SK-N-SH (cell line): ENCODE results near the gene SCYL1. TPM values are rescaled to one million over a fixed set of nuclear protein-coding genes. Genes with fewer than 3 reads are reported as not detected.

Experiments used
- CTCF ChIA-PET: fragments of 300-600, 350-600 bp; formaldehyde crosslinking; extraction: SDS; loops from one replicate; lab custom pipeline; 2021; lab: Yijun Ruan, JAX
- POLR2A ChIA-PET: fragments of 350-600 bp; sonication (Branson Sonifier 250); formaldehyde crosslinking; extraction: SDS; loops from one replicate; lab custom pipeline; 2020; ENCODE audit warnings: antibody characterized with exemption, inconsistent platforms; lab: Yijun Ruan, JAX
- DNase-seq: peaks from one replicate; pipeline ENCODE4 v3.0.0; 2012
- H2AFZ ChIP-seq: fragments of 200-600 bp; sonication (generic); 2 replicates; pipeline ENCODE4 v1.8.1; 2016; ENCODE audit warnings: antibody characterized with exemption, mild to moderate bottlenecking, low read depth
- H3F3A ChIP-seq: fragments of 200-600 bp; sonication (generic); replicated peaks from 2 replicates; pipeline ENCODE3; 2016; ENCODE audit warnings: antibody characterized with exemption, mild to moderate bottlenecking; ENCODE audit not compliant: insufficient read depth
- H3K27ac ChIP-seq, 2 experiments: fragments of 200-500 bp in 1 of 2; fragments of 200-600 bp in 1 of 2; sonication (Bioruptor generic) in 1 of 2; sonication (generic), shearing (Covaris generic) in 1 of 2; 2 replicates each; pipeline versions ENCODE4 v1.5.1 to v1.6.1; 2014 to 2016; ENCODE audit warnings: low read depth in 2 of 2, inconsistent platforms in 1 of 2, low read length in 1 of 2, mild to moderate bottlenecking in 1 of 2, mixed read lengths in 1 of 2
- H3K27me3 ChIP-seq: fragments of 200-600 bp; sonication (generic), shearing (Covaris generic); 2 replicates; pipeline ENCODE4 v1.6.1; 2016; ENCODE audit warnings: mixed run types; ENCODE audit not compliant: insufficient read depth
- H3K36me3 ChIP-seq, 2 experiments: fragments of 200-500 bp in 1 of 2; fragments of 200-600 bp in 1 of 2; sonication (Bioruptor generic) in 1 of 2; sonication (generic) in 1 of 2; replicated peaks in 1 of 2; 2 replicates each; pipeline versions ENCODE3 to v1.5.1; 2014 to 2016; ENCODE audit warnings: low read length in 1 of 2, mild to moderate bottlenecking in 1 of 2; ENCODE audit not compliant: insufficient read depth in 2 of 2, control insufficient read depth in 1 of 2
- H3K4me1 ChIP-seq, 2 experiments: fragments of 200-500 bp in 1 of 2; fragments of 200-600 bp in 1 of 2; sonication (Bioruptor generic) in 1 of 2; sonication (generic), shearing (Covaris generic) in 1 of 2; 2 replicates each; pipeline versions ENCODE4 v1.5.1 to v1.6.1; 2014 to 2016; ENCODE audit warnings: low read depth in 1 of 2, low read length in 1 of 2, mixed run types in 1 of 2; ENCODE audit not compliant: insufficient read depth in 2 of 2, control insufficient read depth in 1 of 2
- H3K4me2 ChIP-seq: fragments of 200-600 bp; sonication (generic), shearing (Covaris generic); 2 replicates; pipeline ENCODE4 v1.6.1; 2017; ENCODE audit warnings: mixed run types
- H3K4me3 ChIP-seq, 2 experiments: fragments of 200-500 bp in 1 of 2; fragments of 200-600 bp in 1 of 2; sonication (Bioruptor generic) in 1 of 2; sonication (generic), shearing (Covaris generic) in 1 of 2; 2 replicates each; pipeline versions ENCODE4 v1.5.1 to v1.8.1; 2014 to 2016; ENCODE audit warnings: low read depth in 2 of 2, inconsistent platforms in 1 of 2, low read length in 1 of 2, mild to moderate bottlenecking in 1 of 2, mixed read lengths in 1 of 2, moderate library complexity in 1 of 2
- H3K79me2 ChIP-seq: fragments of 200-600 bp; sonication (generic); 2 replicates; pipeline ENCODE4 v1.8.1; 2017; ENCODE audit warnings: mild to moderate bottlenecking; ENCODE audit not compliant: insufficient read depth
- H3K9ac ChIP-seq: fragments of 200-600 bp; sonication (generic); 2 replicates; pipeline ENCODE4 v1.6.1; 2017; ENCODE audit warnings: mixed run types
- H3K9me2 ChIP-seq: fragments of 200-600 bp; sonication (generic); 2 replicates; pipeline ENCODE4 v1.6.1; 2017; ENCODE audit warnings: mixed run types
- H3K9me3 ChIP-seq: fragments of 200-600 bp; sonication (generic); 2 replicates; pipeline ENCODE4 v1.6.1; 2017; ENCODE audit warnings: mixed run types, mild to moderate bottlenecking, moderate library complexity
- H4K20me1 ChIP-seq: fragments of 200-600 bp; sonication (generic); 2 replicates; pipeline ENCODE4 v1.6.1; 2017; ENCODE audit warnings: mild to moderate bottlenecking, mixed run types; ENCODE audit not compliant: insufficient read depth
- FOXJ3 ChIP-seq: sonication (generic); formaldehyde crosslinking; IDR thresholded peaks from 2 replicates; pipeline ENCODE4 v1.5.1; 2020; ENCODE audit warnings: mild to moderate bottlenecking, missing genetic modification reagents
- FOXM1 ChIP-seq: IDR thresholded peaks from 2 replicates; pipeline ENCODE4 v1.4.0; 2012; ENCODE audit warnings: low read depth, mild to moderate bottlenecking
- MAX ChIP-seq: IDR thresholded peaks from 2 replicates; pipeline ENCODE4 v1.4.0; 2012; ENCODE audit warnings: low read depth
- MXI1 ChIP-seq: IDR thresholded peaks from 2 replicates; pipeline ENCODE4 v1.6.1; 2012; ENCODE audit warnings: mild to moderate bottlenecking, low read depth, low read length, improper control_type of control experiment
- NFIC ChIP-seq: IDR thresholded peaks from 2 replicates; pipeline ENCODE4 v1.4.0; 2012; ENCODE audit warnings: borderline replicate concordance
- NRF1 ChIP-seq: IDR thresholded peaks from 2 replicates; pipeline ENCODE4 v1.6.1; 2012; ENCODE audit warnings: low read depth, mild to moderate bottlenecking, low read length
- PBX3 ChIP-seq: IDR thresholded peaks from 2 replicates; pipeline ENCODE4; 2012
- RAD21 ChIP-seq: IDR thresholded peaks from 2 replicates; pipeline ENCODE4 v1.6.1; 2012; ENCODE audit warnings: mild to moderate bottlenecking, low read length
- REST ChIP-seq: IDR thresholded peaks from 2 replicates; pipeline ENCODE4 v1.6.1; 2012; ENCODE audit warnings: mild to moderate bottlenecking, low read depth, low read length, moderate library complexity
- RFX5 ChIP-seq: IDR thresholded peaks from 2 replicates; pipeline ENCODE4 v1.6.1; 2012; ENCODE audit warnings: mild to moderate bottlenecking, improper control_type of control experiment, low read length
- RXRA ChIP-seq: IDR thresholded peaks from 2 replicates; pipeline ENCODE4 v1.4.0; 2012; ENCODE audit warnings: low read depth, mild to moderate bottlenecking, borderline replicate concordance
- SMC3 ChIP-seq: IDR thresholded peaks from 2 replicates; pipeline ENCODE4 v1.6.1; 2012; ENCODE audit warnings: low read depth, low read length, improper control_type of control experiment
- TCF12 ChIP-seq: IDR thresholded peaks from 2 replicates; pipeline ENCODE4 v1.4.0; 2012
- TEAD4 ChIP-seq: IDR thresholded peaks from 2 replicates; pipeline ENCODE4 v1.4.0; 2012; ENCODE audit warnings: mild to moderate bottlenecking, borderline replicate concordance; ENCODE audit not compliant: insufficient read depth
- WGBS: methylation state at CpG from one replicate; pipeline ENCODE4 v1.1.6; 2017; ENCODE audit warnings: low lambda C conversion rate; 5-methylcytosine and 5-hydroxymethylcytosine counted together
- polyA plus RNA-seq, 3 experiments: library from polyadenylated mRNA; depleted of rRNA; stranded (reverse); fragments of >200 nt; gene quantifications; 2 replicates each; pipeline ENCODE4 v1.2.3, GENCODE V29; 2012

SCYL1 gene
- polyA plus RNA-seq, 1 of the 3 experiments (the other 2 are of a cell fraction): 79.9 TPM

GRCh38 chr11:65575568-65576231, 50.8 kb downstream of the SCYL1 start, which contains the start of gene EHBP1L1:
EHBP1L1 (plus strand) TSS chr11:65576053; CDS start chr11:65576303, 250 bp downstream.
- CTCF ChIA-PET: interaction anchor here (0.5 to 13.6 kb wide), 5 partner anchors 14 to 35 kb away, joined by 3 to 295 read pairs (median 4); partner anchors contain the start of gene KCNK7
- Histone ChIP-seq H3K9me3 (no peaks in the 10 kb centered on the region), H3K4me1 (peaks cover 44 to 53% of the 10 kb centered on the region in 2 experiments; a peak in 3 of 4 replicates), H3K4me2 (peak within 1 kb of the TSS; percentile 99), H3K4me3 (peak within 1 kb of the TSS; percentile 64 to 68), H3K27me3 (no peaks in the 10 kb centered on the region), H3K27ac (peak within 1 kb of the TSS; percentile 69 to 81), H3F3A (peaks cover 38% of the 10 kb centered on the region), H2AFZ (no peak within 1 kb of the TSS)
- peak; percentile 91 for DNase-seq
- TF ChIP-seq FOXJ3 (CRISPR knock-in tag): no peak
- no peak for TF ChIP-seq RXRA
- no peak for TF ChIP-seq TCF12
- TF ChIP-seq RFX5: no peak
- no peak for TF ChIP-seq NFIC
- TF ChIP-seq NRF1: no peak
- no peak for TF ChIP-seq TEAD4
- TF ChIP-seq SMC3: no peak
- TF ChIP-seq RAD21: no peak
- TF ChIP-seq MXI1: no peak
- TF ChIP-seq MAX: no peak
- TF ChIP-seq FOXM1: no peak
- TF ChIP-seq PBX3: no peak; the same call in 1 of the 2 replicates
- no peak for TF ChIP-seq REST
- TF ChIP-seq, all 33 proteins: peak for 0
- peaks cover 25% of the 10 kb centered on the region for H4K20me1 ChIP-seq
- POLR2A ChIA-PET: interaction anchor here (0.7 to 1.7 kb wide), 5 partner anchors 11 to 158 kb away, joined by 4 to 7 read pairs (median 4); partner anchors contain the start of genes NEAT1 and SIPA1
- 4% methylated on average over 24 of the region's 69 CpGs for WGBS
- no peaks in the 10 kb centered on the region for H3K9me2 ChIP-seq
- peaks cover 59% of the 10 kb centered on the region for H3K79me2 ChIP-seq
- H3K36me3 ChIP-seq: peaks cover 22 to 27% of the 10 kb centered on the region in 2 experiments
- H3K9ac ChIP-seq: peak within 1 kb of the TSS; percentile 78
